ENCODE data around the gene SNX9.
A peak's percentile ranks its signal among the peaks of the same experiment; 100 is the strongest.

SNX9 gene

DNA sequence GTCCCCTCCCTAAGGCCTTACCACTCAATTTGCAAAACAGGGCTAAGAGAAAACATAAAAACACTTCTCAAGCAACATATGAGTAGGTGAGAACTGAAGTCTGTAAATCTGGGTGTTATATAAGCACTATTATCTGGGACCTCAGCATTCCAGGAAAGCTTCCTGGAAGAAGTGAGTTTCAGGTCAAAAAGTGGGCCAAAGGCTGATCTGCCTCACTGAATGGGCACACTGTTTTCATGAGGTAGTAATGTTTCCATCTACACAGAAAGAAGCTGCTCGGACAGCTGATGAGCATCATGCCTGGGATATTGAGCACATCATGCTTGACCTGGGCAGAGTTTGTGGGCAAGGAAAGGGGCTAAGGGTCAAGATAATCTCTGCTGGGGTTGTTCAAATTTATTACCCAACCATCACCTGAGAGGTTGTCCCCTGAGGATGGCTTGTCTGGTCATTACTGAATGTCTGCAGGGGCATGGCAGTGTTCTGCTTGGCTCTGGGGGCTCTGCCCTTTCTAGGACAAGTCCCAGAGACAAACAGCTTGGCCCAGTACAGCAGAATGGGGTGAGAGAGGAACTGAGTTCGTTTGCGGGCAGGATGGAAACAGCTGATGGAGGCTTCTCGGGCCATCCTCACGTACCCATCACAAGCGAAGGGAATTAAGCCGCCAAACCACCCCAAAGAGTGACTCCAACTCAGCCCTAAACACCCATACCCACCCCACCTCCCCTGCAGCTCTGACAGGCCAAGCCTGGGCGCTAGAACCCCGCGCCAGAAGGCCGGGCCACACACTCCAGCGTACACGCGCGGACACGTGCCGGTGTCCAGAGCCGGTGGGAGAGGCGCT, 157.5 kb downstream of the SNX9 start:
- no peak for TF ChIP-seq ZFX (IDR thresholded peaks at IDR 0.05)
- no peak for TF ChIP-seq CTCF (conservative IDR thresholded peaks at IDR 0.05)
- H3K27ac ChIP-seq, result no peak overlapping the region

DNA sequence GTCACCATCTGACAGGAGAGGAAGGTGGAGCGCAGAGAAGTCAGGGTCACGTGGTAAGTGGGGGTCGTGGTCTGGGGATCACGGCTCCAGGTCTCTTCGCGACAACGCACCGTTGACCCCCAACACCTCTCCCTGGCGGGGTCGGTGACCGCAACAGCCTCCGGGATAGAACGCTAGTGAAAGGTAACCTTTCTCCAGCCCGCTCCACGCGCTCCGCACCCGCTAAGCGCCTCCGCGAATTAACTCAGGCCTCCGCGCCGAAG, 158.0 kb downstream of the SNX9 start:
- H3K27ac ChIP-seq, result peak overlapping the region; percentile 84; the same call in 1 of the 2 replicates
- TF ChIP-seq CTCF (conservative IDR thresholded peaks at IDR 0.05) (no peak), ZFX (IDR thresholded peaks at IDR 0.05) (no peak)

GRCh38 chr6:157981395-157982101, 158.5 kb downstream of the SNX9 start, which contains the start of gene SYNJ2:
TSS of gene SYNJ2 (plus strand) at chr6:157981863. CDS start at chr6:157981962, 99 bp downstream.
- peak within 1 kb of the TSS; percentile 84 for H3K27ac ChIP-seq
- TF ChIP-seq CTCF (conservative IDR thresholded peaks at IDR 0.05) (peak; percentile 48), ZFX (IDR thresholded peaks at IDR 0.05) (0 out of 2 replicates have a peak, but pooled peaks have one; percentile 15)

DNA sequence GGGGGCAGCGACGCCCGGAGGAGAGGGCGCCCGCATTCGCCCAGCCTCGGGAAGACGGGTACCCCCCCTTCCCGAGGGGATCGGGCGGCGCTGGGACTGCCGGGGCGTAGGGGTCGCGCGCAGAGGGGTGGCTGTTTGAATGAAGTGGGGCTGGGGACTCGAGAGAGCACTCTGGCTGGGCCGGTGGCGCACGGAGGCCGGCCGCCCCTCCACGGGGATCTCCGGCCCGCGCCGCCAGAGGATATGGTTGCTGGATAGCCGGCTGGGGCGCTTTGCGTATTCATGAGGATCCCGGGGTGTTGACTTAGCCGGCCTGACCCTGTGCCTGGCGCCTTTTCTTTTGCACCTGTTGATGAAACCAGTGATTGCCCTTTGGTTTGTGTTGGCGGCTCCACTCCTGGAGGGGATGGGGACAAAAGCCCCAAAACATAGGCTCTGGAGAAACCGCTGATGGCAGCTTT, 159.1 kb downstream of the SNX9 start:
- TF ChIP-seq ZFX (IDR thresholded peaks at IDR 0.05), result no peak
- TF ChIP-seq CTCF (conservative IDR thresholded peaks at IDR 0.05), result no peak
- H3K27ac ChIP-seq, result peak overlapping the region; percentile 84

GRCh38 chr6:157982563-157983405, 159.7 kb downstream of the SNX9 start:
- 0 out of 2 replicates have a peak, but pooled peaks have one; percentile 12 for TF ChIP-seq CTCF (conservative IDR thresholded peaks at IDR 0.05)
- TF ChIP-seq ZFX (IDR thresholded peaks at IDR 0.05), result no peak
- peak overlapping the region; percentile 84 for H3K27ac ChIP-seq

DNA sequence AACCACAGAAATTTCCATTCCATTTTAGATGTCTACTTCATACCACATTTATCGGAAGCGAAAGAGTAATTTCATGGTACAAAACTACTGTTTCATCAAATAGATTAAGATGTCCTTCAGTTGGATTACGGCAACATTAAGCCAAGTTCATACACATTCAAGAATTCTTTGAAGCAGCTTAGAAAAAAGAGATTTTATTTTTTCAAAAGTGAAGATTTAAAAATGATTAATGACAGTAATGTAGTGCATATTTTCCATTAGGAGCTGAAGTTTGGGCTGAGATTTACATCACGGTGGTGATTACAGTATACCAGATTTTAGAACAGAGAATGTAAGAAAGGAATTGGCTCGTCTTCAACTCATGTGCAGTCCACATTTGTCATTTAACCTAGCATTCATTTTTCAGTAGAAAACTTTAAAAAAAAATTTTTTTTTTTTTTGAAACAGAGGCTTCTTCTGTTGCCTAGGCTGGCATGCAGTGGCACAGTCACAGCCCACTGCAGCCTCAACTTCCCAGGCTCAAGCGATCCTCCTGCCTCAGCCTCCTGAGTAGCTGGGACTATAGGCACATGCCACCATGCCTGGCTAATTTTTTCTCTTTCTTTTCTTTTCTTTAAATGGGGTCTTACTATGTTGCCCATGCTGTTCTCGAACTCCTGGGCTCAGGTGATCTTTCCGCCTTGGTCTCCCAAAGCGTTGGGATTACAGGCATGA, 160.5 kb downstream of the SNX9 start:
- no peak overlapping the region for H3K27ac ChIP-seq
- TF ChIP-seq ZFX (IDR thresholded peaks at IDR 0.05) (no peak), CTCF (conservative IDR thresholded peaks at IDR 0.05) (no peak)
